ENCODE results near the gene SAMD7.

Gene SAMD7, protein sequence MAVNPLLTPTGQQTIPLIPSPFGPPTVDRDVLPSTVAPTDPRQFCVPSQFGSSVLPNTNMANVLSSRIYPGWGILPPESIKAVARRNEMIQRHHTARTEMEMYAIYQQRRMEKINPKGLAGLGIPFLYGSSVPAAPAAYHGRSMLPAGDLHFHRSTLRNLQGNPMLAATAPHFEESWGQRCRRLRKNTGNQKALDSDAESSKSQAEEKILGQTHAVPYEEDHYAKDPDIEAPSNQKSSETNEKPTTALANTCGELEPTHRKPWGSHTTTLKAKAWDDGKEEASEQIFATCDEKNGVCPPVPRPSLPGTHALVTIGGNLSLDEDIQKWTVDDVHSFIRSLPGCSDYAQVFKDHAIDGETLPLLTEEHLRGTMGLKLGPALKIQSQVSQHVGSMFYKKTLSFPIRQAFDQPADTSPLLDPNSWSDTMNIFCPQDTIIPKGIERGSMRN

DNA sequence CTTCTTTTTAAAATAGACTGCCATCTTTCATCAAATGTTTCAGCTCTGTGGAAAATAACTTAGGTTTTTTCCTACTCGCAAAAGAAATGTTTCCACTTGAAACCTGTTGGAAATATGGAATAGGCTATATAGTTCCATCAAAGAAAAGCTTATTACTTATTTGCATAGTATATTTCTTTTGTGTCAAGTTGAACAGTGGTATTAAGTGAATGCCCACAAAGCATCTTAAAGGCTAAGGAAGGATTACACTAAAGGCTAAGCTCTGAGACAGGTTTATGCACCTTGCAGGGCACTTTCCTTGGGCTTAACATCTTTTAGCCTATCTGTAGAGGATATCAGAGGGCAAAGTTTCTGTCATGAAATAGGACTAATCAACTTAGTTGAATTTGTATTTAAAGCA, at the start of gene SAMD7:
Gene SAMD7 (plus strand): TSS at position 301 of the 400 bp plus-strand sequence. CDS start 7,927 bp downstream, outside the sequence.
- no peak for DNase-seq (ENCODE audit: low read depth, low spot score)

DNA sequence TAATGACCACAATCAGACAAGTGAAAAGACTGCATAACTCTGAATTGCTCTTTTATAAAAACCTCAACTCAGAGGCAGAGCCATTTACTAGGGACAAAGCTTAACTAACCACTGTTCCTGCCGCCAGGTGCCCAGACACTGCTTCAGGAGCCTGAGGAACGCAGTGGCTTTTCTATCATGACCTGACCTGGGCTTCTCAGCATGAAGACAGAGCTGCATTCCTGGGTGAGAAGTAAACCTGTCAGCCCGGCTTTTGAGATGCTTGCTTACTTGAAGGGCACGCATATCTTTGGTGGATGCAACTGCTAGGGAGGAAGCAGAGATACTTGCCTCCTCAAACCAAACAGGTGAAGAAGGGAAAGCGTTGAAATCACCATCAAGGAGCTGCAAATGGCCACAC, 49.5 kb upstream of the SAMD7 start:
- DNase-seq (ENCODE audit: low read depth, low spot score) = no peak

DNA sequence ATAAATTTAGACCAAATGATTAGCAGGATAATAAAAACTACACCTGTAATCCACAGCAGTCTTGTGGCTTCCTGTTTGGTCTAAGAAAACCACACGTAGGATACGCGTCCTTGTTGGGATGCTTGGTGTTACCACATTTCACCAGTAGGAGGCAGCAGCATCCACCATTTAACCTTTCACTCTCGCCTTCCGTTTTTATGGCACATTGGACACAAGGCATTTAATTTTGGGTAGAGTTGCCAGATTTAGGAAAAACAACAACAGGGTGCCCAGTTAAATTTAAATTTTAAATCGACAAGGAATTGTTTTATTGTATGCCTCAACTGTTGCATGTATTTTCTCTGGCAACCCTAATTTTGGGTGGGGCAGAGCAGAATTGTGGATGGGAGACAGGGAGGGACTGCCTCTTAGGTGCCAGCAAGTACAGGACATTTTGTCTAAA, 47.9 kb upstream of the SAMD7 start:
- DNase-seq (ENCODE audit: low read depth, low spot score) = peak; percentile 41

DNA sequence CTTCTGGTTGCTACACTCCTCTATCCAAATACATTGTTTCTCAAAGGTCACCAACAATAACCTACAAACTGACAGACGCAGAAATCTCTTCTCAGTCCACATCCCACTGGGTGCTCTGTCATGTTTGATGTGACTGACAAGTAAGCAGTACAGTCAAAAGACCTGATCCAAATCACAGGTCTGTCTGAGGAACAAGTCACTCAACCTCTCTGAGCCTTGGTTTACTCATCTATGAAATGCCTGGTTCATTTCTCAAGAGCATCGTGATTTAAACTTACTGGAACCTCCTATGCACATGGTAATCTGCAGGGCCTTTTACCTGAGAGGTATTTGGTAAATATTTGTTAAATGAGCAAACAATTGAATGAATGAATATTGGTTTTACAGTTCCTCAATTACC, 47.1 kb upstream of the SAMD7 start:
- no peak for DNase-seq (ENCODE audit: low read depth, low spot score)

DNA sequence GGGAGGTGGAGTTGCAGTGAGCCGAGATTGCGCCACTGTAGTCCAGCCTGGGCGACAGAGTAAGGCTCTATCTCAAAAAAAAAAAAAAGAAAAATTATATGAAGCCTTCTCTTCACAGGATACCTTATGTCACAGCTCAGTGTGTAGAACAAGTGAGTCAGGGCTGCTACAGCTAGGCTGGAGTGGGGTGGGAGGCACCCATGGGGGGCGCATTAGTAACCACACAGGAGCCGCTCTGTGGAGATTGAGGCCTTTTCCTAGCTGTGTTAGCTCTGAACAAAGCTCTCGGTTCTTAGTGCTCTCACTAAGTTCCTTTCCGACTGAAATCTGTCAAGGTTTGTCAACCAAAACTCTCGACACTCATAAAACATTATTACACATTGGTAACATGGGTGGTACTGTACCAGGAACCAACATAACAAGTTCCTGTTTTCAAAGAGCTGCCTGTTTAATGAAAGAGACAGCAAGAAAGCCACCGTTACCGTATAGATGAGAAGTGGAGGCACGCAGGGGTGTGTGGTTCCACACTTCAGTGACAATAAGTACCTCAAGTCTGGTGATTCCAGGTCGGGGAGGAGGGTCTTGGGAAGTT, 46.1 kb upstream of the SAMD7 start:
- no peak for DNase-seq (ENCODE audit: low read depth, low spot score)

DNA sequence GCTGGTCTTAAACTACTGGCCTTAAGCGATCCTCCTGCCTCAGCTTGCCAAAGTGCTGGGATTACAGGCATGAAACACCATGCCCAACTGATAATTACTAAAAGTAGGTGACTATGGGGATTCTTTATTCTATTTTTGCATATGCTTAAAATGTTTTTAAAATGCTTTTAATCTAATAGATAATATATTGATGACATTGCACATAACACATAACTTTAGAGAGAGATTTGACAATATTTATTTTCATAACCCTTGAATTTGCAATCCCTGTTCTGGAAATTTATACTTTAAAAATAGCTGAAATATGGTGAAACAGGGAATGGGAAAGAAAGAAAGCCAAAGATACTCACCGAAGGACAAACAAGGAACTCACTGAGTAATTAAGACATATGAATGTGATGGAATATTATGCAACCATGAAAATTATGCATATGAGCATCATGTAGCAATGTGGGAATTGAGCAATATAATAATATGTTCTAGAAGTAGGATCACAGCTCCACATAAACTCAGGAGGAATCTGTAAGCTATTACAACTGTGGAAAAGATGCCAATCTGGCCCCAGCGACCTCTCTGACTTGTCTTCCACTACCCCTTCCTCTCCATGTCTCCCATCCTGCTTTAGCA, 43.7 kb upstream of the SAMD7 start:
- no peak for DNase-seq (ENCODE audit: low read depth, low spot score)

DNA sequence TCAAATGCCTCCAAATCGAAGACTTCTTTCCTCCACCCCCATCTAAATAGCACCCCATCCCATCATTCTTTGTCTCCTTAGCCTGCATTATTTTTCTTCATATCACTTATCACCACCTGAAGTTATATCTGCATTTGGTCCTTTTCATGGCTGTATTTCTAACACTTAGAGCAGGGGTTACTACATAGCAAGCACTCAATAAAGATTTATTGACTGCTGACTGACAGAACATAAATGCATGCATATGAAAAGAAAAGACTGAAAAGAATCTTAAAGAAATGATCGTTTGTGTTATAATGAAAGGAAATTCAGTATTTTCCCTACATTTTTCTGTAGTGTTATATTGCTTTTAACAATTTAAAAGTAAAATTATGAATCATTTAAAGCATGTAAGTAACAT, 43.0 kb upstream of the SAMD7 start:
- no peak for DNase-seq (ENCODE audit: low read depth, low spot score)

DNA sequence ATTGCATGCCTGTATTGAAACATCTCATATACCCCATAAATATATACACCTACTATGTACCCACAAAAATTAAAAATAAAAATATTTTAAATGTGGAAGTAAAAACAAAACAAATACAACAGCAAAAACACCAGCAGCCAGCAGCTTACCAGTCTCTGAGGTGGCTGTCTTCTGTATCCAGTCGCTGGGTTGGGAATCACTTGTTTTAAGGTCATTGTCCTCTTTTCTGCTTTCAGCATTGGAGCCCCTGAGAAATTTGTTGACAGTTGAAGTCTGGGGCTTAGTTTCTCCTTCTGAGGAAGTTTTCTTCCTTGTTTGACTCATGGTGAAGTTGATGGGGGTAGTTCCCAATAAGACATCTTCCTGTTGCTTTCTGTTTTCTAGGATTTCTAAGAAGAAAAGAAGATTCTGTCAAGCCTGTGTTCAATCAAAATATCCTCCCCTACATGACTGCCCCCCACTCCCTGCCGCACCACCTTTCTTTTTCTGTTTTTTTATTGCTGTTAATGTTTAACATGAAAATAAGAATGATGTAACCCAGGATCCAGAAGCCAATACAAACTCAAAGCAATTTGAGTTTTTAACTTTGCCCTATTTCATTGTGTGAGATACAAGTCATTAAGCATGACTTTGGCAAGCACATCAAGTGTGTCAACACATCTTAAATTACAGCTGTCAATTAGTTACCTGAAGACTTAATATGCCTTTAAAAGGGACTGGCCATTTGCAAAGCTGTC, 41.7 kb upstream of the SAMD7 start, which contains the start of gene LRRC31:
Gene LRRC31 (minus strand): TSS at position 452 of the 737 bp plus-strand sequence. CDS start 128 bp downstream, at position 324.
- no peak for DNase-seq (ENCODE audit: low read depth, low spot score)

DNA sequence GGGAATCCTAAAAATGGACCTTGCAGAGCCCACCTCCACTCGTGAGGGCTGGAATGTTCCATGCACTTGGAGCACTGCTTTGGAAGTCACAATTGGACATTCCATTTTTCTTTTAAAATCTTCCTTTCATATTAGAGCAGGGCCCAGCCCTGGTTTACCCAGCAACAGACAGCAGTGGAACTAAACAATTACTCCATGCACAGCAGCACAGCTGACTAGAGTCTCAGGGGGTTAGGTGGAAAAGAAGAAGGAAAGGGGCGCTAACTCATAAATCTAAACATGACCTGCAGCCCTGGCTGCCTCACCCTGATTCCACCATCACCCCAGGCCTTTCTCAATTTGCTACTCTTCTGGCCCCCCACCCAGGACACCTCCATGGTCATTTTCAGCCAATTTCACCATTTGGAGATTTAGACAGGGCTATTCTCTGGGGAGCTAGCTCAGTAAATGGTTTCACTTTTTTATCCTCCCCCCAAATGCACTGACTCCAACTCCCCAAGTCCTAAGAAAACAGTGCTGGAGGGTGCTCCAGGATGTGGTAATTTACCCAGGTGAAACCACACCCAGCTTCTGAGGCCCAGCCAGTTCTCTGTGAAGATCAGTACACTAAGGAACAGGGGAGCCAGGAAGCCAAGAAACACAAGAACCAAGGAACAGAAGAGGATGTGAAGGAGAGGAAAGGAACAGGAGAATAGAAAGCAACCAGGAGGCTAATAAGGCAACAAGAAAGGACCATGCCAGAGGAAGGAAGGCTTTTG, 40.1 kb upstream of the SAMD7 start:
- DNase-seq (ENCODE audit: low read depth, low spot score) = no peak

DNA sequence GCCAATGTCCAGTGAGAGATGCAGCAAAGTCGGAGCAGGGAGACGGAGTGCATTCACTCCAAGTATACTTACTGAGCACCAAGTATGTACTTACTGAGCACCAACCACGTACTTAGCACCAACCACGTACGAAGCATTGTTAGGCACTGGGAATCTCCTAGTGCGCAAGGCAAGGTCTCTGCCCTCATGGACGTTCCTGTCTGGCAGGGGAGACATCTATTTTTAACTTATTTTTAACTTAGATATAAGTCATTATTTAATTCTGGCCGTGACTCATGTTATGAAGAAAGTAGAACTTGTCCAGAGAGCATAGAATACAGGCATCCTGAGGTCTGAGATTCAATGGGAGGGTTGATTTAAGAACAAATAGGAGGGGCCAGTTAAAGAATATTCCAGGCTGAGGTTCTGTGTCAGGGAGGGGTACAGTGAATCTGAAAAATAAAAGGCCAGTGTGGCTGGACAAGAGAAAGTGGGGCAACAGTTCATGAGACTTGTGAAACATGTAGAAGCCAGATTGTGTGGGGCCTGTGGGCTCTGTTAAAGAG, 32.3 kb upstream of the SAMD7 start:
- DNase-seq (ENCODE audit: low read depth, low spot score) = no peak

DNA sequence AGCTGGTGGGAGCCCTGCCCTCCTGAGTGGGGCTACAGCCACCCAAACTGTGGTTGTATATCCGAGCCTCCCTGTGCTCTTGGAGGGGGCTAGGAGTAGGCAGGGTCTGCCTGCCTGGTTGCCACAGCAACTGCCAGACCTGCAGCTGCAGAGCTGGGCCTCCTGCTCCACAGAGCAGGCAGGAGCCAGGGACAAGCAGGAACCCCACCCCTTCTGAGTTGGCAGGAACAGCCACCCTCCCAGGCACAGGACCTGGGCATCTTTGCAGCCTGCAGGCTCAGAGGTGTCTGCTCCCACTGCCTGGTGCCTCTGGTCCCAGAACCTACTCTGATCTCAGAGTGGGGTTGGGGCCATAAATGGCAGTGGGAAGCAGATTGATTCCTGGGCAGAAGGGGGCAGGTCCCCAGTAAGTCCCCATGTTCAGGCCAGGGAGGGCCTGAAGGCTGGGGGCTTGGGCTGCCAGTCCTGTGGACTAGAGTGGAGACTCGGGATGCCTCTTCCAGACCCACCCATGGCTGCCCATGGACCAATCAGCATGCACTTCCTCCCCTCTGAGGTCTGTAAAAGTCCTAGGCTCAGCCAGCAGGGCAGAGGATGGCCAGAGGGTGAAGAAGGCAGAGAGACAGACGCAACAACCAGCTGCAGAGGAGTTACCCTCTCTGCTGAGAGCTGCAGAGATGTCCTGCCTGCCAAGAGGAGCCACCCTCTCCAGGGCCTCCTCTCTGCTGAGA, 31.4 kb upstream of the SAMD7 start:
- DNase-seq (ENCODE audit: low read depth, low spot score) = no peak

DNA sequence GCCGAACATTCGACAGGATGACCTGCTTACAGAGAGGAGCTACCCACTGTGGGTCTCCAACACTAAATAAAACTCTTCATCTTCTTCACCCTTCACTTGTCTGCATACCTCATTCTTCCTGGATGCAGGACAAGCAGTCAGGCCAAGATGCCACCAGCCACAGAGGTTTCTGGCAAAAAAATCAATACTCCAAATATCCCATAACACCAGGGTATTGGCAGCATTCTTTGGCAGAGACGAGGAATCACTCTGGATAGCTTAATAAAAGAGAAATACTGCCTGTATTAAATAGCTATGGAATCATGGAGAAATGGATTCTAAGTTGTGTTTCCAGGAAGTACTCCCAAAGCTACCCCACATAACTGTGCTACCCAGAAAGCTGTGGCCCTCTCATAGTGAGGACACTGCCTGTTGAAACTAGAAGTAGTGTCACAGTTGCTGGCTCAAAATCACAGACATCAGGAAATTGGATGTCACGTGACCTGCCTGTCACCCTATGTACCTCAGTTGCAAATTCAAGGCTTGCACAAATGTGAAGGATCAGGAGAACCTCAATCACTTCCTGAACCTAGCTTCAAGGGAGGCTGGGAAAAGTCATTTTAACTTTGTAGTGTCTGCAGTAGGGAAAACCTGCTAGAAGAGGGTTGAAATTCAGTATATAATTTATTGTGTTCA, 30.7 kb upstream of the SAMD7 start:
- no peak for DNase-seq (ENCODE audit: low read depth, low spot score)

DNA sequence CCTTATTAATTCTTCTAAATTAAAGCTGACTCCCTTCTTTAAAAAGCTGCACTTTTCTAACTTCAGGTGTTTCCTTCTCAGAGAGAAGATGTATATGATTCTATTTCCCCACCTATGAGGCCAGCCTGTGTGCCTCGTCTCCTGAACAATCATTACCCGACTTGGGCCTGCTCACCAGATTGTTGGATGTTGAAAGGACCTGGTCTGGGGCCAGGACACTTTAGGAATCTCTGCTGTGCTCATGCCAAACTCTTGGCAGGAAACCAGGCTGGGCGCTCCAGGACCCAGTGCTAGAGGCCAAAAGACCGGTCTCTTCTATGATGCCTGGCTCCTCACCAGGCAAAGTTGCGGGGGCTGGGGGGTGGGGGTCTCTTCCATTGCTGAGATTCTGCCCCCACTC, 24.7 kb upstream of the SAMD7 start:
- DNase-seq (ENCODE audit: low read depth, low spot score) = no peak

DNA sequence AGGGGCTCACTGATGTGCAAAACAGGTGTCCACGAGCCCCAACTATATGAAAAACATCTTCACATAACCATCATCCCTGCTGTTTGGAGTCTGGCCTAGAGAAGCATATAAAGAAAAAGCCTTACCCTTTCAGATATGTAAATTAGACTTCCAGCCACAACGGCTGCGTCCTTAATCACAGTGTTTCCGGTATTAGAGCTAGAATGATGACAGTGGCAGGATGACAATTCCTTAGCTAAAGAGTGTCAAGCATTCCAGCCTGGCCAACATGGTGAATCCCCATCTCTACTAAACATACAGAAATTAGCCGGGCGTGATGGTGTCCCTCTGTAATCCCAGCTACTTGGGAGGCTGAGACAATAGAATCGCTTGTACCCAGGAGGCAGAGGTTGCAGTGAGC, 19.5 kb upstream of the SAMD7 start:
- no peak for DNase-seq (ENCODE audit: low read depth, low spot score)

DNA sequence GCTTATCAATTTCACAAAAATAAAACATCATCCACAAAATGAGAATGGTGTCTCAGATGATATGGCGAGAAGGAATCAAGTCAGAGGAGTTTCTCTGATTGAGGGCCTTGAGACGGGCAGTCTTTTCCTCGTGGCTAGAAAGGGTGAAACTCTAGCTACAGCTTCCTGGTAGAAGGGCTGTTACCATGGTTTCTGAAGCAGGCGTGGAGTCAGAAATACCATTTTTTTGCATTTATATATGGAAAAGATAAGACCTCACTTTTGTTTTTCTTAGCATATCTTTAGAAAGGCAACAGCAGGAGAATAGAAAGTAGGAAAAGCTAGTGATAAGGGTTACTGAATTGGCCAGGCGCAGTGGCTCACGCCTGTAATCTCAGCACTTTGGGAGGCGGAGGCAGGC, 17.3 kb upstream of the SAMD7 start:
- no peak for DNase-seq (ENCODE audit: low read depth, low spot score)

DNA sequence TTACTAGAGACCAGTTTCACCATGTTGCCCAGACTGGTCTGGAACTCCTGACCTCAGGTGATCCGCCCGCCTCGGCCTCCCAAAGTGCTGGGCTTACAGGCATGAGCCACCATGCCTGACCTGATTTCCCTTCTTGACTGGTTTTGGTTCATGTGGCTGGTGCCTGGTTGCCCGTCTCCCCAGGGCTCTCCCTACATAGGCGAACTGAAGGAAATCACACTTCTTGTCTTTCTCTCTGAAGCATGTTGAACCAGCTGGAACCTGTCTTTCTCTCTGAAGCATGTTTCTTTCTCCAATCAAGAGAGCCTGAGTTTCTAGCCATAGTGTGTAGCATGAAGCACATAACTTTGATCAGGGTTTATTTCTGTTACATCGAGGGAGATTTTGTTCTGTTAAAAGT, 16.3 kb upstream of the SAMD7 start:
- no peak for DNase-seq (ENCODE audit: low read depth, low spot score)

DNA sequence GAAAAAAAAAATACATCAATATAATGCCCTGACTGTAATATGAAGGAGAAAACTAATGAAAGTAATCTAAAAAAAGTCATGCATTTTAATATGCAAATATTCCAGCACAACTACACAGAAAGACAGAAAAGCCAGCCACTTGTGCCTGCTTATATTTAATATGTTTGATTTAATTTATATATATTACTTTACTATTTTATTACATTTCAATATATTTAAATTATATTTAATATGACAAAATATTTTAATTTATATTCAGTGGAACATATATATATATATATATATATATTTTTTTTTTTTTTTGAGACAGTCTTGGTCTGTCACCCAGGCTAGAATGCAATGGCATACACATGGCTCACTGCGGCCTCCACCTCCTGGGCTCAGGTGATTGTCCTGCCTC, 14.1 kb upstream of the SAMD7 start:
- DNase-seq (ENCODE audit: low read depth, low spot score) = no peak

DNA sequence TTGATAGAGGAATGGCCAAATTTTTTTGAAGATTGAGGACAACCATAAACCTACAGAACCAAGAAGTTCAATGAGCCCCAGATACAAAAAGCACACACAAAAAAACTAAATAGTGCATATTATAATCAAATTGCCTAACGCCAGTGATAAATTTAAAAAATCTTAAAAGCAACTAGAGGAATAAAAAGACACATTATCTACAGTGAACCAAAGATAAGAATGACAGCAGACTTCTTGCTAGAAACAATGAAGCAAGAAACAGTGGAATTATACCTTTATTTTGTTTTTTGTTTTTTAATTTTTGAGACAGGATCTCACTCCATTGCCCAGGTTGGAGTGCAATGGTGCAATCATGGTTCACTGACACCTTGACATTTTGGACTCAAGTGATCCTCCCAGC, 9.9 kb upstream of the SAMD7 start:
- no peak for DNase-seq (ENCODE audit: low read depth, low spot score)

DNA sequence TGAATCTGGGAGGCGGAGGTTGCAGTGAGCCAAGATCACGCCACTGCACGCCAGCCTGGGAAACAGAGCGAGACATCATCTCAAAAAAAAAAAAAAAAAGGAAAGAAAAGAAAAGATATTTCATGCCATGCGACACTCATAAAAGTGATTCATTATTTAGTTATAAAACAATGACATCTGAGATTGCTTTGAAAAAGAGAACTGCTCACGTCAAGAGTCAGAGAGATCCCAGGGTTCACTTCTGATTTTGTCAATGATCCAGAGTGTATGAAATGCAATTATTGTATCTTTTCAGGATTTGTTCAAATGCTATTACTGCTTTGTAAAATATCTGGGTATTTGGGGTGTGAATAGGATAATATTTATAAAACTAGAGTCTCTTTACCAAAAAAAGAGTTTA, 6.0 kb upstream of the SAMD7 start:
- no peak for DNase-seq (ENCODE audit: low read depth, low spot score)

DNA sequence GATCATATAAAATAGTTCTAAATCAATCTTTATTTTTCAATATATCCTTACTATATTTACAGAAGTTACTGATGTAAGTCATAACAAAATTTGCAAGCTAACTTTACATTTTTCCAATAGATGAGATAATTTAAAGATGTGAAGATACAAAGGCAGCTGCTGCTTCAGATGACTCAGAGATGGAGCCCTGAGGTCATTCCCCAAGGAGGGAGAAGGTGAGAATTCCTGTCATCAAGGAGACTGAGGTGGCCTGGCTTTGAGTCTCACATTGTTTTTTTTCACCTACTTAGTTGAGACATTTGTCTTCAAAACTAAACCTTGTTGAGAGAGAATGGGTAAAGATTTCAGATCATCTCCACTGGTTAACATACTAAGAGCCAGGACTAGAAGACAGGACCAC, 3.9 kb upstream of the SAMD7 start:
- DNase-seq (ENCODE audit: low read depth, low spot score) = no peak

Measured in brain pericyte (primary cell).